ENCODE results near the gene SUN1.

SUN1 gene

GRCh38 chr7:818031-818699, 14.1 kb upstream of the SUN1 start:
- Histone ChIP-seq H3K4me1 (ENCODE audit: low read length) (peaks cover 20% of the 10 kb centered on the region), H3K4me2 (ENCODE audit: low read length) (peak overlapping the region; percentile 88), H3K27me3 (ENCODE audit: low read depth, low read length) (no peaks in the 10 kb centered on the region), H3K79me2 (ENCODE audit: low read length) (peaks cover 64% of the 10 kb centered on the region), H3K27ac (ENCODE audit: low read length) (no peak overlapping the region), H3K9me3 (ENCODE audit: insufficient read depth, low read length) (no peaks in the 10 kb centered on the region), H3K36me3 (replicated peaks; ENCODE audit: low read depth, low read length) (peaks cover 4% of the 10 kb centered on the region), H4K20me1 (ENCODE audit: insufficient read depth, low read length) (peaks cover 44% of the 10 kb centered on the region), H3K4me3 (ENCODE audit: low read length) (peak overlapping the region; percentile 99), H2AFZ (ENCODE audit: low read depth, low read length) (no peak overlapping the region), H3K9ac (ENCODE audit: low read length) (no peak overlapping the region; the same call in 1 of the 2 replicates)
- TF ChIP-seq EZH2phosphoT487 (IDR thresholded peaks at IDR 0.05; ENCODE audit: low read depth) (no peak), CTCF (IDR thresholded peaks at IDR 0.05; ENCODE audit: low read depth, low read length) (no peak)

DNA sequence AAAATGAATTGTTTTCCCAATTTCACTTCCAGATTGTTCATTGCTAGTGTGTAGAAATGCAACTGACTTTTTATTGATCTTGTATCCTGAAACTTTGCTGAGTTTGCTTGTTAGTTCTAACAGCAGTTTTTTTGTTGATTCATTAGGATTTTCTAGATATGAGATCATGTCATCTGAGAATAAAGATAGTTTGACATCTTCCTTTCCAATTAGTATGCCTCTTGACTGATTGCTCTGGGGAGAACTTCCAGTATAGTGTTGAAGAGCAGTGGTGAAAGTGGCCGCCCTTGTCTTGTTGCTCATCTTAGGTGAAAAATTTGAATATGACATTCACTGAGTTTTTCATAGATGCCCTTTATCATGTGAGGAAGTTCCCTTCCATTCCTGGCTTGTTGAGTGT, 11.9 kb upstream of the SUN1 start:
- H3K4me3 ChIP-seq (ENCODE audit: low read length), result no peak overlapping the region
- TF ChIP-seq CTCF (IDR thresholded peaks at IDR 0.05; ENCODE audit: low read depth, low read length) (no peak), EZH2phosphoT487 (IDR thresholded peaks at IDR 0.05; ENCODE audit: low read depth) (no peak)

GRCh38 chr7:821688-822087, 10.6 kb upstream of the SUN1 start:
- Histone ChIP-seq H3K36me3 (replicated peaks; ENCODE audit: low read depth, low read length) (peaks cover 4% of the 10 kb centered on the region), H2AFZ (ENCODE audit: low read depth, low read length) (no peak overlapping the region), H3K4me1 (ENCODE audit: low read length) (peaks cover 15% of the 10 kb centered on the region), H3K27me3 (ENCODE audit: low read depth, low read length) (no peaks in the 10 kb centered on the region), H3K79me2 (ENCODE audit: low read length) (peaks cover 97% of the 10 kb centered on the region), H3K9ac (ENCODE audit: low read length) (no peak overlapping the region), H4K20me1 (ENCODE audit: insufficient read depth, low read length) (peaks cover 53% of the 10 kb centered on the region), H3K4me2 (ENCODE audit: low read length) (no peak overlapping the region), H3K27ac (ENCODE audit: low read length) (no peak overlapping the region), H3K4me3 (ENCODE audit: low read length) (no peak overlapping the region), H3K9me3 (ENCODE audit: insufficient read depth, low read length) (no peaks in the 10 kb centered on the region)
- TF ChIP-seq CTCF (IDR thresholded peaks at IDR 0.05; ENCODE audit: low read depth, low read length) (no peak), EZH2phosphoT487 (IDR thresholded peaks at IDR 0.05; ENCODE audit: low read depth) (no peak)

More for the DNA sequence above, 11.9 kb upstream of the SUN1 start:
- no peak overlapping the region for H2AFZ ChIP-seq (ENCODE audit: low read depth, low read length)
- peaks cover 84% of the 10 kb centered on the region for H3K79me2 ChIP-seq (ENCODE audit: low read length)
- H3K4me2 ChIP-seq (ENCODE audit: low read length), result no peak overlapping the region
- H3K27me3 ChIP-seq (ENCODE audit: low read depth, low read length), result no peaks in the 10 kb centered on the region
- H3K9ac ChIP-seq (ENCODE audit: low read length), result no peak overlapping the region
- H3K9me3 ChIP-seq (ENCODE audit: insufficient read depth, low read length), result no peaks in the 10 kb centered on the region
- peaks cover 15% of the 10 kb centered on the region for H3K4me1 ChIP-seq (ENCODE audit: low read length)
- H4K20me1 ChIP-seq (ENCODE audit: insufficient read depth, low read length), result peaks cover 53% of the 10 kb centered on the region
- H3K36me3 ChIP-seq (replicated peaks; ENCODE audit: low read depth, low read length), result peaks cover 4% of the 10 kb centered on the region
- no peak overlapping the region for H3K27ac ChIP-seq (ENCODE audit: low read length)

DNA sequence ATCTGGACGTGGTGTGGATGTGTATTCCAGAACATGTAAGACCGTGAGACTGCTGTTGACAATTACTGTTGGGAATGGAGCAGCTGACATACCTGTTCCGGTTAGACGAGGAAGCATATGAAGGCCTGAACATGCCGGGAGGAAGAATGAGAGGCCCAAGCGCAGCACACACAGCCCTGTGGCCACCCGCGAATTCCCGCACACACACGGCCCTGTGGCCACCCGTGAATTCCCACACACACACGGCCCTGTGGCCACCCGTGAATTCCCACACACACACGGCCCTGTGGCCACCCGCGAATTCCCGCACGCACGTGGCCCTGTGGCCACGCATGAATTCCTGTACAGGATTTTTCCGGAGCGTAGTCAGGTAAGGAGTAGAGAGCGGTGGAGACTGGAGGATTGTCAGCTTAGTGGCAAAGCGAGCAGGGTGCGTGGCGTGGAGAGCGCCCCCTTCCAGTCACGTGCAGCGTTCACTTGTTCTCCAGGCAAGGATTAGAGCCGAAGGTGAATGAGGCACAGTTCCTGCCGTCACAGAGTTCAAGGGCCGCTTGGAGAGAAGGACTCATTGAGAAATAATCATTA, 9.5 kb upstream of the SUN1 start:
- H3K4me3 ChIP-seq (ENCODE audit: low read length), result no peak overlapping the region
- H4K20me1 ChIP-seq (ENCODE audit: insufficient read depth, low read length), result peaks cover 46% of the 10 kb centered on the region
- H3K4me1 ChIP-seq (ENCODE audit: low read length), result peaks cover 15% of the 10 kb centered on the region
- H3K4me2 ChIP-seq (ENCODE audit: low read length), result no peak overlapping the region
- H3K79me2 ChIP-seq (ENCODE audit: low read length), result peaks cover 94% of the 10 kb centered on the region
- H3K27ac ChIP-seq (ENCODE audit: low read length), result no peak overlapping the region
- no peak overlapping the region for H2AFZ ChIP-seq (ENCODE audit: low read depth, low read length)
- no peaks in the 10 kb centered on the region for H3K9me3 ChIP-seq (ENCODE audit: insufficient read depth, low read length)
- no peak overlapping the region for H3K9ac ChIP-seq (ENCODE audit: low read length)
- peaks cover 4% of the 10 kb centered on the region for H3K36me3 ChIP-seq (replicated peaks; ENCODE audit: low read depth, low read length)
- TF ChIP-seq EZH2phosphoT487 (IDR thresholded peaks at IDR 0.05; ENCODE audit: low read depth) (no peak), CTCF (IDR thresholded peaks at IDR 0.05; ENCODE audit: low read depth, low read length) (no peak)
- no peaks in the 10 kb centered on the region for H3K27me3 ChIP-seq (ENCODE audit: low read depth, low read length)

All from OCI-LY3 (cell line).